Fibroblast of lung (primary cell): ENCODE measurements around the gene TUBB4B.

Experiments
- EZH2 ChIP-seq: IDR thresholded peaks from 2 replicates; pipeline ENCODE4 v1.5.1; 2012; ENCODE audit warnings: low read length, control low read depth, mild to moderate bottlenecking; ENCODE audit errors: missing control alignments
- TF ChIP-seq, protein P1 (sequence below), 2 donors: IDR thresholded peaks in 1 of 2; conservative IDR thresholded peaks in 1 of 2; 1 replicate in 1 of 2; 2 replicates in 1 of 2; pipeline ENCODE4 v1.5.1; 2011 to 2012; ENCODE audit warnings: low read length in 2 of 2, control low read depth in 1 of 2, inconsistent platforms in 1 of 2, low read depth in 1 of 2, mild to moderate bottlenecking in 1 of 2

DNA sequence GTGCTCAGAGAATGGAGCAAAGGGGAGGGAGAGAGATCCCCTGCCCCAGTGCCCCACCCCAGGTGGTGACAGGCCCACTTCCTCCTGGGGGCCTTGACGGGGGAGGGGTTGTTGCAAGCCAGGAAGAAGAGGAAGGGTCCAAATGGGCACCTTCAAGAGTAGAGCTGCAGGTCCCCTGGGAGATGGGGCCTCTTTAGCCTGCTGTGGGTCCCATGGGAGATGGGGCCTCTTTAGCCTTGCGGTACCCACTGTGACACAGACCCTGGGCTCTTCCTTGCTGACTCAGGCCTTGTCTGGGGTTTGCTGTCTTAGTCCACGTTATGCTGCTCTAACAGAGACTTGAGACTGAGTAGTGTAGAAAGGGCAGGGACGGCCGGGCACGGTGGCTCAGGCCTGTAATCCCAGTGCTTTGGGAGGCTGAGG, 26.9 kb downstream of the TUBB4B start:
- TF ChIP-seq, protein P1, sequence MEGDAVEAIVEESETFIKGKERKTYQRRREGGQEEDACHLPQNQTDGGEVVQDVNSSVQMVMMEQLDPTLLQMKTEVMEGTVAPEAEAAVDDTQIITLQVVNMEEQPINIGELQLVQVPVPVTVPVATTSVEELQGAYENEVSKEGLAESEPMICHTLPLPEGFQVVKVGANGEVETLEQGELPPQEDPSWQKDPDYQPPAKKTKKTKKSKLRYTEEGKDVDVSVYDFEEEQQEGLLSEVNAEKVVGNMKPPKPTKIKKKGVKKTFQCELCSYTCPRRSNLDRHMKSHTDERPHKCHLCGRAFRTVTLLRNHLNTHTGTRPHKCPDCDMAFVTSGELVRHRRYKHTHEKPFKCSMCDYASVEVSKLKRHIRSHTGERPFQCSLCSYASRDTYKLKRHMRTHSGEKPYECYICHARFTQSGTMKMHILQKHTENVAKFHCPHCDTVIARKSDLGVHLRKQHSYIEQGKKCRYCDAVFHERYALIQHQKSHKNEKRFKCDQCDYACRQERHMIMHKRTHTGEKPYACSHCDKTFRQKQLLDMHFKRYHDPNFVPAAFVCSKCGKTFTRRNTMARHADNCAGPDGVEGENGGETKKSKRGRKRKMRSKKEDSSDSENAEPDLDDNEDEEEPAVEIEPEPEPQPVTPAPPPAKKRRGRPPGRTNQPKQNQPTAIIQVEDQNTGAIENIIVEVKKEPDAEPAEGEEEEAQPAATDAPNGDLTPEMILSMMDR (conservative IDR thresholded peaks at IDR 0.05 in 1 of 2, IDR thresholded peaks at IDR 0.05 in 1 of 2; ENCODE audit: low read depth in 1 of 2, low read length in 2 of 2) = no peak
- TF ChIP-seq EZH2 = no peak
